Measurements from ENCODE around the gene FCER2. TPM values are rescaled to one million over a fixed set of nuclear protein-coding genes. Genes with fewer than 3 reads are reported as not detected.
A peak's percentile ranks its signal among the peaks of the same experiment; 100 is the strongest.

Gene FCER2
- total and polyA plus RNA-seq, 2 of the 13 experiments (the other 11 are each of a cell fraction or from before 2014, with no cell fraction given), result not detected

GRCh38 chr19:7680606-7681339, 21.2 kb downstream of the FCER2 start, which contains the start of gene TRAPPC5 (continued):
- TF ChIP-seq USF2 (IDR thresholded peaks at IDR 0.05; ENCODE audit: low read depth, low read length), result no peak
- no peak for TF ChIP-seq USF2 (CRISPR knock-in tag; IDR thresholded peaks at IDR 0.05; ENCODE audit: borderline replicate concordance)
- peak; percentile 91; the same call in 1 of the 2 replicates for TF ChIP-seq ZNF558 (CRISPR knock-in tag; IDR thresholded peaks at IDR 0.05; ENCODE audit: borderline replicate concordance)
- no peak for TF ChIP-seq DBP (CRISPR knock-in tag; IDR thresholded peaks at IDR 0.05; ENCODE audit: not compliant biosample characterization)
- no peak for TF ChIP-seq ZNF383 (CRISPR knock-in tag; IDR thresholded peaks at IDR 0.05; ENCODE audit: borderline replicate concordance)
- no peak for TF ChIP-seq ZNF503 (CRISPR knock-in tag; IDR thresholded peaks at IDR 0.05)
- no peak for TF ChIP-seq DDIT3 (CRISPR knock-in tag; IDR thresholded peaks at IDR 0.05)
- no peak for TF ChIP-seq HIC2 (CRISPR knock-in tag; IDR thresholded peaks at IDR 0.05; ENCODE audit: low read depth)
- no peak for TF ChIP-seq MAF1 (CRISPR knock-in tag; IDR thresholded peaks at IDR 0.05; ENCODE audit: borderline replicate concordance)
- no peak for TF ChIP-seq NFYB (CRISPR knock-in tag; IDR thresholded peaks at IDR 0.05)
- peak; percentile 84 to 87; a peak in 3 of 4 replicates for TF ChIP-seq HMGXB4 (CRISPR knock-in tag; IDR thresholded peaks at IDR 0.05; ENCODE audit: borderline replicate concordance in 1 of 2, low read depth in 1 of 2)
- TF ChIP-seq RBAK (CRISPR knock-in tag; IDR thresholded peaks at IDR 0.05), result no peak
- no peak for TF ChIP-seq KLF9 (CRISPR knock-in tag; IDR thresholded peaks at IDR 0.05; ENCODE audit: low read depth)
- TF ChIP-seq ZNF512B (CRISPR knock-in tag; IDR thresholded peaks at IDR 0.05; ENCODE audit: borderline replicate concordance), result no peak
- TF ChIP-seq ZEB1 (IDR thresholded peaks at IDR 0.05; ENCODE audit: insufficient replicate concordance, low read depth), result no peak
- TF ChIP-seq ZC3H4 (CRISPR knock-in tag; IDR thresholded peaks at IDR 0.05; ENCODE audit: borderline replicate concordance), result no peak
